H9 (cell line): ENCODE data around the gene NCCRP1. TPM values are rescaled to one million over a fixed set of nuclear protein-coding genes. Genes with fewer than 3 reads are reported as not detected.

Experiments
- DNase-seq: peaks from one replicate; pipeline ENCODE4 v3.0.0-alpha.2; 2017
- H2AFZ ChIP-seq: one replicate; pipeline ENCODE4 v1.6.1; 2013; ENCODE audit warnings: mild to moderate bottlenecking, low read length, control low read depth, moderate library complexity
- H2AK5ac ChIP-seq: 2 replicates; pipeline ENCODE4 v1.6.1; 2013; ENCODE audit warnings: low read length, control low read depth, mixed read lengths; ENCODE audit not compliant: insufficient read length
- H2BK120ac ChIP-seq: one replicate; pipeline ENCODE4 v1.6.1; 2013; ENCODE audit warnings: low read depth, mild to moderate bottlenecking, low read length, control low read depth, inconsistent platforms; ENCODE audit not compliant: poor library complexity, severe bottlenecking
- H2BK12ac ChIP-seq: 2 replicates; pipeline ENCODE4 v1.6.1; 2013; ENCODE audit warnings: low read length, control low read depth, mixed read lengths, low read depth; ENCODE audit not compliant: insufficient read length
- H2BK15ac ChIP-seq: 2 replicates; pipeline ENCODE4 v1.6.1; 2013; ENCODE audit warnings: low read depth, low read length, control low read depth
- H2BK20ac ChIP-seq: one replicate; pipeline ENCODE4 v1.6.1; 2013; ENCODE audit warnings: low read depth, mild to moderate bottlenecking, low read length, control low read depth, inconsistent platforms; ENCODE audit not compliant: poor library complexity, severe bottlenecking
- H2BK5ac ChIP-seq: 2 replicates; pipeline ENCODE4 v1.6.1; 2013; ENCODE audit warnings: low read length, control low read depth, mixed read lengths; ENCODE audit not compliant: insufficient read length
- H3K14ac ChIP-seq: 2 replicates; pipeline ENCODE4 v1.6.1; 2013; ENCODE audit warnings: low read length, control low read depth; ENCODE audit not compliant: insufficient read depth
- H3K18ac ChIP-seq: 2 replicates; pipeline ENCODE4 v1.6.1; 2013; ENCODE audit warnings: low read depth, mild to moderate bottlenecking, mixed read lengths, low read length, control low read depth; ENCODE audit not compliant: insufficient read length
- H3K23ac ChIP-seq: 2 replicates; pipeline ENCODE4 v1.6.1; 2013; ENCODE audit warnings: low read length, control low read depth, mixed read lengths, low read depth; ENCODE audit not compliant: insufficient read length
- H3K23me2 ChIP-seq: 2 replicates; pipeline ENCODE4 v1.6.1; 2013; ENCODE audit warnings: low read depth, mild to moderate bottlenecking, mixed read lengths, low read length, control low read depth; ENCODE audit not compliant: insufficient read length, poor library complexity, severe bottlenecking
- H3K27ac ChIP-seq: 2 replicates; pipeline ENCODE4 v1.5.1; 2013; ENCODE audit warnings: low read length, control low read depth, mixed read lengths, low read depth; ENCODE audit not compliant: insufficient read length
- H3K27me3 ChIP-seq: 2 replicates; pipeline ENCODE4 v1.6.1; 2013; ENCODE audit warnings: low read length, control low read depth, inconsistent platforms; ENCODE audit not compliant: insufficient read depth
- H3K4ac ChIP-seq: 2 replicates; pipeline ENCODE4 v1.6.1; 2013; ENCODE audit warnings: low read depth, mild to moderate bottlenecking, control low read depth, inconsistent platforms, low read length, moderate library complexity
- H3K4me1 ChIP-seq: 2 replicates; pipeline ENCODE4 v1.6.1; 2013; ENCODE audit warnings: low read length, control low read depth, inconsistent platforms; ENCODE audit not compliant: insufficient read depth
- H3K4me2 ChIP-seq: 2 replicates; pipeline ENCODE4 v1.6.1; 2013; ENCODE audit warnings: low read length, control low read depth, mixed read lengths; ENCODE audit not compliant: insufficient read length, insufficient read depth
- H3K56ac ChIP-seq: 2 replicates; pipeline ENCODE4 v1.6.1; 2013; ENCODE audit warnings: low read depth, mild to moderate bottlenecking, mixed read lengths, low read length, control low read depth; ENCODE audit not compliant: insufficient read length
- H3K79me1 ChIP-seq: 2 replicates; pipeline ENCODE4 v1.6.1; 2013; ENCODE audit warnings: low read depth, mild to moderate bottlenecking, moderate library complexity, low read length, control low read depth, inconsistent platforms; ENCODE audit not compliant: insufficient read depth, poor library complexity, severe bottlenecking
- H3K79me2 ChIP-seq: 2 replicates; pipeline ENCODE4 v1.6.1; 2013; ENCODE audit warnings: low read length, control low read depth, inconsistent platforms; ENCODE audit not compliant: insufficient read depth
- H3K9ac ChIP-seq: 2 replicates; pipeline ENCODE4 v1.6.1; 2013; ENCODE audit warnings: low read length, control low read depth, mixed read lengths; ENCODE audit not compliant: insufficient read length; ENCODE audit errors: extremely low read depth
- H3K9me3 ChIP-seq: one replicate; pipeline ENCODE4 v1.6.1; 2013; ENCODE audit warnings: low read depth, low read length, inconsistent platforms; ENCODE audit not compliant: control insufficient read depth
- H3T11ph ChIP-seq: one replicate; pipeline ENCODE4 v1.6.1; 2013; ENCODE audit warnings: mild to moderate bottlenecking, low read length, control low read depth, inconsistent platforms
- H4K20me1 ChIP-seq: one replicate; pipeline ENCODE4 v1.6.1; 2013; ENCODE audit not compliant: control insufficient read depth, insufficient read length, insufficient read depth
- H4K5ac ChIP-seq: 2 replicates; pipeline ENCODE4 v1.6.1; 2013; ENCODE audit warnings: low read depth, mild to moderate bottlenecking, mixed read lengths, low read length, control low read depth; ENCODE audit not compliant: insufficient read length
- H4K8ac ChIP-seq: replicated peaks from 2 replicates; pipeline ENCODE4 v1.6.1; 2013; ENCODE audit warnings: low read length, control low read depth, mixed read lengths, low read depth; ENCODE audit not compliant: insufficient read length
- H4K91ac ChIP-seq: 2 replicates; pipeline ENCODE4 v1.6.1; 2013; ENCODE audit warnings: low read depth, mild to moderate bottlenecking, moderate library complexity, mixed read lengths, low read length, control low read depth; ENCODE audit not compliant: insufficient read length
- H3K27ac Mint-ChIP-seq, 3 experiments: 2 replicates in 2 of 3; 3 replicates in 1 of 3; pipeline ENCODE4 v1.8.0; 2020 to 2021; ENCODE audit warnings: mixed read lengths in 3 of 3, mild to moderate bottlenecking in 1 of 3, moderate library complexity in 1 of 3
- H3K27me3 Mint-ChIP-seq: 2 replicates; pipeline ENCODE4 v1.8.0; 2021; ENCODE audit warnings: low read depth, mild to moderate bottlenecking, moderate library complexity, mixed read lengths
- H3K36me3 Mint-ChIP-seq, 3 experiments: 2 replicates in 2 of 3; 3 replicates in 1 of 3; pipeline ENCODE4 v1.8.0; 2020 to 2021; ENCODE audit warnings: low read depth in 3 of 3, mixed read lengths in 3 of 3; ENCODE audit not compliant: insufficient read depth in 1 of 3
- H3K4me1 Mint-ChIP-seq, 2 experiments: 2 replicates each; pipeline ENCODE4 v1.8.0; 2020; ENCODE audit warnings: mixed read lengths in 2 of 2
- H3K4me3 Mint-ChIP-seq, 2 experiments: 2 replicates in 1 of 2; 3 replicates in 1 of 2; pipeline ENCODE4 v1.8.0; 2020 to 2021; ENCODE audit warnings: mild to moderate bottlenecking in 2 of 2, mixed read lengths in 2 of 2, moderate library complexity in 1 of 2
- H3K9me3 Mint-ChIP-seq, 2 experiments: 2 replicates in 1 of 2; 3 replicates in 1 of 2; pipeline ENCODE4 v1.8.0; 2020; ENCODE audit warnings: mild to moderate bottlenecking in 2 of 2, mixed read lengths in 2 of 2, moderate library complexity in 1 of 2
- WGBS: extraction: QIAGEN DNeasy Blood & Tissue Kit; methylation state at CpG from one replicate; pipeline ENCODE4 v1.1.7; 2013; ENCODE audit warnings: missing lambda C conversion rate, low lambda C conversion rate, mixed read lengths; ENCODE audit not compliant: insufficient read length; ENCODE audit errors: extremely low coverage; 5-methylcytosine and 5-hydroxymethylcytosine counted together
- total RNA-seq: library from RNA; stranded (reverse); gene quantifications from 2 replicates; pipeline ENCODE4 v1.2.1, GENCODE V29; 2021
- TF ChIP-seq, protein P1 (sequence below): fragments of 200-600 bp; sonication (generic); conservative IDR thresholded peaks from 3 replicates; pipeline ENCODE4 v1.8.0; 2021; ENCODE audit warnings: antibody characterized with exemption, mild to moderate bottlenecking

The NCCRP1 gene
- total RNA-seq, 1 experiment from 2014 or later = 1.9 TPM

DNA sequence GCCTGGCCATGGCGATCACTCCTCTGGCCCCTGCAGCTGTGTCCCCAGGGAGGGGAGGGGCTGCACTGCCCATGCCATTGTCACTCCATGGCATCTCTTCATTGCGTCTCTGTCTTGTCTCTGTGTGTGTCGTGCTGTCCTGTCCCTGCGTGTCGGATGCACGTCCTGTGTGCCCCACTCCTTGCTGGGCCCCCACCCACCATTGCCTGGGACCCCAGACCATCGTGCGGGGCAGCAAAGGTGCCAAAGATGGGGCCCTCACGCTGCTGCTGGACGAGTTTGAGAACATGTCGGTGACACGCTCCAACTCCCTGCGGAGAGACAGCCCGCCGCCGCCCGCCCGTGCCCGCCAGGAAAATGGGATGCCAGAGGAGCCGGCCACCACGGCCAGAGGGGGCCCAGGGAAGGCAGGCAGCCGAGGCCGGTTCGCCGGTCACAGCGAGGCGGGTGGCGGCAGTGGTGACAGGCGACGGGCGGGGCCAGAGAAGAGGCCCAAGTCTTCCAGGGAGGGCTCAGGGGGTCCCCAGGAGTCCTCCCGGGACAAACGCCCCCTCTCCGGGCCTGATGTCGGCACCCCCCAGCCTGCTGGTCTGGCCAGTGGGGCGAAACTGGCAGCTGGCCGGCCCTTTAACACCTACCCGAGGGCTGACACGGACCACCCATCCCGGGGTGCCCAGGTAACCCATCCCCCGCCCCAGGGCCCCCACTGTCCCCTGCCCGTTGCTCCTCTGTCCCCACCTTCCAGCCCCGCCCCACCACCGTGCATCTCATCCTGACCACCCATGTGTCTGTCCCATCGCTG lies 23.9 kb upstream of the NCCRP1 start:
- Mint-ChIP-seq H3K27ac (peak overlapping the region in 1 of 3 experiments; percentile 39; a peak in 1 of 7 replicates), H3K9me3 (no peaks in the 10 kb centered on the region), H3K36me3 (peaks cover 2 to 34% (median 27%) of the 10 kb centered on the region in 3 experiments; a peak in 6 of 7 replicates), H3K27me3 (no peaks in the 10 kb centered on the region), H3K4me1 (peaks cover 7 to 13% of the 10 kb centered on the region in 2 experiments), H3K4me3 (no peak overlapping the region)
- no peak overlapping the region for H3K18ac ChIP-seq
- no peaks in the 10 kb centered on the region for H4K20me1 ChIP-seq
- no peak overlapping the region for H3K23ac ChIP-seq
- H2BK20ac ChIP-seq = no peak overlapping the region
- H3T11ph ChIP-seq = no peak overlapping the region
- no peak overlapping the region for H2BK12ac ChIP-seq
- H3K4me1 ChIP-seq = no peaks in the 10 kb centered on the region
- no peak overlapping the region for H3K4ac ChIP-seq
- TF ChIP-seq, protein P1, sequence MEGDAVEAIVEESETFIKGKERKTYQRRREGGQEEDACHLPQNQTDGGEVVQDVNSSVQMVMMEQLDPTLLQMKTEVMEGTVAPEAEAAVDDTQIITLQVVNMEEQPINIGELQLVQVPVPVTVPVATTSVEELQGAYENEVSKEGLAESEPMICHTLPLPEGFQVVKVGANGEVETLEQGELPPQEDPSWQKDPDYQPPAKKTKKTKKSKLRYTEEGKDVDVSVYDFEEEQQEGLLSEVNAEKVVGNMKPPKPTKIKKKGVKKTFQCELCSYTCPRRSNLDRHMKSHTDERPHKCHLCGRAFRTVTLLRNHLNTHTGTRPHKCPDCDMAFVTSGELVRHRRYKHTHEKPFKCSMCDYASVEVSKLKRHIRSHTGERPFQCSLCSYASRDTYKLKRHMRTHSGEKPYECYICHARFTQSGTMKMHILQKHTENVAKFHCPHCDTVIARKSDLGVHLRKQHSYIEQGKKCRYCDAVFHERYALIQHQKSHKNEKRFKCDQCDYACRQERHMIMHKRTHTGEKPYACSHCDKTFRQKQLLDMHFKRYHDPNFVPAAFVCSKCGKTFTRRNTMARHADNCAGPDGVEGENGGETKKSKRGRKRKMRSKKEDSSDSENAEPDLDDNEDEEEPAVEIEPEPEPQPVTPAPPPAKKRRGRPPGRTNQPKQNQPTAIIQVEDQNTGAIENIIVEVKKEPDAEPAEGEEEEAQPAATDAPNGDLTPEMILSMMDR = no peak
- H2BK15ac ChIP-seq = no peak overlapping the region
- H3K4me2 ChIP-seq = no peak overlapping the region
- no peaks in the 10 kb centered on the region for H3K79me2 ChIP-seq
- no peak for DNase-seq
- no peak overlapping the region for H3K9ac ChIP-seq
- no peaks in the 10 kb centered on the region for H3K79me1 ChIP-seq
- no CpG with 5 or more reads among the region's 45 CpGs for WGBS
- no peak overlapping the region for H2AFZ ChIP-seq
- no peak overlapping the region for H3K27ac ChIP-seq
- H3K27me3 ChIP-seq = no peaks in the 10 kb centered on the region
- H4K5ac ChIP-seq = no peak overlapping the region
- H3K9me3 ChIP-seq = no peaks in the 10 kb centered on the region
- no peak overlapping the region for H3K14ac ChIP-seq
- no peak overlapping the region for H4K8ac ChIP-seq
- H2AK5ac ChIP-seq = no peak overlapping the region
- no peak overlapping the region for H2BK120ac ChIP-seq
- H2BK5ac ChIP-seq = no peak overlapping the region
- no peak overlapping the region for H4K91ac ChIP-seq
- no peaks in the 10 kb centered on the region for H3K23me2 ChIP-seq
- no peak overlapping the region for H3K56ac ChIP-seq
